ENCODE results near the gene ARIH2. TPM values are rescaled to one million over a fixed set of nuclear protein-coding genes. Genes with fewer than 3 reads are reported as not detected.
A peak's percentile ranks its signal among the peaks of the same experiment; 100 is the strongest.

Gene ARIH2
- total RNA-seq, 1 donor from 2014 or later: 86.3 TPM

- DNase-seq: peak; percentile 33
These were observed 101.9 kb downstream of the ARIH2 start for GRCh38 chr3:49020330-49021212.

GRCh38 chr3:49021213-49021812, 102.7 kb downstream of the ARIH2 start:
- DNase-seq: peak; percentile 98

GRCh38 chr3:49021813-49022687, 103.4 kb downstream of the ARIH2 start, which contains the start of gene NDUFAF3:
Gene NDUFAF3, plus strand, starts transcription at chr3:49022121. Its CDS starts 24 bp downstream, at chr3:49022145.
- peak; percentile 97 for DNase-seq

- DNase-seq: no peak
These were observed 104.1 kb downstream of the ARIH2 start for GRCh38 chr3:49022688-49023171.

- no peak for DNase-seq
These were observed 105.1 kb downstream of the ARIH2 start for GRCh38 chr3:49023775-49024174.

GRCh38 chr3:49024449-49024848, 105.8 kb downstream of the ARIH2 start:
- DNase-seq: no peak

- no peak for DNase-seq
These were observed 106.6 kb downstream of the ARIH2 start for GRCh38 chr3:49025005-49025792.

- DNase-seq: no peak
These were observed 107.3 kb downstream of the ARIH2 start for GRCh38 chr3:49025793-49026520.

- no peak for DNase-seq
These were observed 107.9 kb downstream of the ARIH2 start for GRCh38 chr3:49026536-49026935.

GRCh38 chr3:49027634-49028033, 109.0 kb downstream of the ARIH2 start:
- DNase-seq: no peak

- no peak for DNase-seq
These were observed 109.6 kb downstream of the ARIH2 start for GRCh38 chr3:49028298-49028672.

- peak; percentile 96 for DNase-seq
These were observed 110.3 kb downstream of the ARIH2 start, which contains the start of gene IMPDH2 for GRCh38 chr3:49028673-49029562. Gene IMPDH2, minus strand, starts transcription at chr3:49029398. Its CDS starts 48 bp downstream, at chr3:49029350.

GRCh38 chr3:49029563-49029884, 110.9 kb downstream of the ARIH2 start:
- DNase-seq: no peak

GRCh38 chr3:49030321-49030720, 111.7 kb downstream of the ARIH2 start:
- no peak for DNase-seq

GRCh38 chr3:49032646-49033304, 114.1 kb downstream of the ARIH2 start:
- DNase-seq: no peak

GRCh38 chr3:49034650-49035049, 116.0 kb downstream of the ARIH2 start:
- no peak for DNase-seq

GRCh38 chr3:49035281-49035680, 116.6 kb downstream of the ARIH2 start:
- DNase-seq: no peak

All from dermis blood vessel endothelial cell (primary cell).